ENCODE measurements around the gene TOE1. TPM values are rescaled to one million over a fixed set of nuclear protein-coding genes. Genes with fewer than 3 reads are reported as not detected.
A peak's percentile ranks its signal among the peaks of the same experiment; 100 is the strongest.
"Not testable (repeated sequence)": the region's sequence is repeated elsewhere in the genome, so short reads cannot be mapped to it uniquely, and the experiment has no call there.

TOE1 gene
- polyA plus RNA-seq, 1 of the 3 experiments (the other 2 are of a cell fraction) = 19.1 TPM

GRCh38 chr1:45359882-45360513 is 20.0 kb downstream of the TOE1 start (continued):
- TF ChIP-seq, protein P1, sequence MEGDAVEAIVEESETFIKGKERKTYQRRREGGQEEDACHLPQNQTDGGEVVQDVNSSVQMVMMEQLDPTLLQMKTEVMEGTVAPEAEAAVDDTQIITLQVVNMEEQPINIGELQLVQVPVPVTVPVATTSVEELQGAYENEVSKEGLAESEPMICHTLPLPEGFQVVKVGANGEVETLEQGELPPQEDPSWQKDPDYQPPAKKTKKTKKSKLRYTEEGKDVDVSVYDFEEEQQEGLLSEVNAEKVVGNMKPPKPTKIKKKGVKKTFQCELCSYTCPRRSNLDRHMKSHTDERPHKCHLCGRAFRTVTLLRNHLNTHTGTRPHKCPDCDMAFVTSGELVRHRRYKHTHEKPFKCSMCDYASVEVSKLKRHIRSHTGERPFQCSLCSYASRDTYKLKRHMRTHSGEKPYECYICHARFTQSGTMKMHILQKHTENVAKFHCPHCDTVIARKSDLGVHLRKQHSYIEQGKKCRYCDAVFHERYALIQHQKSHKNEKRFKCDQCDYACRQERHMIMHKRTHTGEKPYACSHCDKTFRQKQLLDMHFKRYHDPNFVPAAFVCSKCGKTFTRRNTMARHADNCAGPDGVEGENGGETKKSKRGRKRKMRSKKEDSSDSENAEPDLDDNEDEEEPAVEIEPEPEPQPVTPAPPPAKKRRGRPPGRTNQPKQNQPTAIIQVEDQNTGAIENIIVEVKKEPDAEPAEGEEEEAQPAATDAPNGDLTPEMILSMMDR (IDR thresholded peaks at IDR 0.05) = peak; percentile 83
- TF ChIP-seq TCF12 (IDR thresholded peaks at IDR 0.05) = no peak
- TF ChIP-seq, protein P2, sequence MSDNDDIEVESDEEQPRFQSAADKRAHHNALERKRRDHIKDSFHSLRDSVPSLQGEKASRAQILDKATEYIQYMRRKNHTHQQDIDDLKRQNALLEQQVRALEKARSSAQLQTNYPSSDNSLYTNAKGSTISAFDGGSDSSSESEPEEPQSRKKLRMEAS (IDR thresholded peaks at IDR 0.05; ENCODE audit: low read depth) = no peak
- TF ChIP-seq, protein P3, sequence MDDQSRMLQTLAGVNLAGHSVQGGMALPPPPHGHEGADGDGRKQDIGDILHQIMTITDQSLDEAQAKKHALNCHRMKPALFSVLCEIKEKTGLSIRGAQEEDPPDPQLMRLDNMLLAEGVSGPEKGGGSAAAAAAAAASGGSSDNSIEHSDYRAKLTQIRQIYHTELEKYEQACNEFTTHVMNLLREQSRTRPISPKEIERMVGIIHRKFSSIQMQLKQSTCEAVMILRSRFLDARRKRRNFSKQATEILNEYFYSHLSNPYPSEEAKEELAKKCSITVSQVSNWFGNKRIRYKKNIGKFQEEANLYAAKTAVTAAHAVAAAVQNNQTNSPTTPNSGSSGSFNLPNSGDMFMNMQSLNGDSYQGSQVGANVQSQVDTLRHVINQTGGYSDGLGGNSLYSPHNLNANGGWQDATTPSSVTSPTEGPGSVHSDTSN (IDR thresholded peaks at IDR 0.05) = no peak

- H3F3A ChIP-seq (replicated peaks; ENCODE audit: insufficient read depth); H2AFZ ChIP-seq (ENCODE audit: low read depth); H3K4me1 ChIP-seq (ENCODE audit: control insufficient read depth in 1 of 2, insufficient read depth in 2 of 2, low read depth in 1 of 2, low read length in 1 of 2); H3K9ac ChIP-seq; H3K9me3 ChIP-seq; H4K20me1 ChIP-seq (ENCODE audit: insufficient read depth); H3K4me2 ChIP-seq; H3K4me3 ChIP-seq (ENCODE audit: low read depth in 2 of 2, low read length in 1 of 2); H3K79me2 ChIP-seq (ENCODE audit: insufficient read depth); H3K9me2 ChIP-seq; H3K27me3 ChIP-seq (ENCODE audit: insufficient read depth); H3K27ac ChIP-seq (ENCODE audit: low read depth in 2 of 2, low read length in 1 of 2); DNase-seq; H3K36me3 ChIP-seq (replicated peaks in 1 of 2; ENCODE audit: control insufficient read depth in 1 of 2, insufficient read depth in 2 of 2, low read length in 1 of 2); POLR2A ChIA-PET: not testable (repeated sequence)
- CTCF ChIA-PET = interaction anchor here (0.6 to 9.2 kb wide), 5 partner anchors 10 to 205 kb away, joined by 3 to 158 read pairs (median 15); partner anchors contain the start of gene TESK2
- WGBS (ENCODE audit: low lambda C conversion rate) = 87% methylated on average over 7 of the region's 7 CpGs
Measured at GRCh38 chr1:45360981-45361380, 21.0 kb downstream of the TOE1 start.

DNA sequence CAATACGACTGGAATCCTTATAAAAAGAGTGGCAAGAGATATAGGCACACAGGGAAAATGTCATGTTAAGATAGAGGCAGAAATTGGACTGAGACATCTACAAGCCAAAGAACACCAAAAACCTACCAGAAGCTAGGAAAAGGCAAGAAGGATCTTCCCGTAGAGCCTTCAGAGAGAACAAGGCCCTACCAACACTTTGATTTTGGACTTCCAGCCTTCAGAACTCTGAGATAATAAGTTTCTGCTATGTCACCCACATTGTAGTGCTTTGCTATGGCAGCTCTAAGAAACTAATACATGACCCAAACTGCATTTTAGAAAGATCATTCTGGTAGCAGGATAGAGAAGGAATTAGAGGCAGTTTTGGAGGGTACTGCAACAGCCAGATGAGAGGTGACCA is 24.3 kb downstream of the TOE1 start:
- no peaks in the 10 kb centered on the region for H3F3A ChIP-seq (replicated peaks; ENCODE audit: insufficient read depth)
- no peaks in the 10 kb centered on the region for H3K79me2 ChIP-seq (ENCODE audit: insufficient read depth)
- H3K4me1 ChIP-seq (ENCODE audit: control insufficient read depth in 1 of 2, insufficient read depth in 2 of 2, low read depth in 1 of 2, low read length in 1 of 2) = no peaks in the 10 kb centered on the region
- 77% methylated on average over 2 of the region's 2 CpGs for WGBS (ENCODE audit: low lambda C conversion rate)
- no peak for DNase-seq
- CTCF ChIA-PET = interaction anchor here (1.0 to 9.2 kb wide), 2 partner anchors 129 to 148 kb away, joined by 5 to 158 read pairs; partner anchors contain the start of gene TESK2
- H3K9me3 ChIP-seq = no peaks in the 10 kb centered on the region
- no peaks in the 10 kb centered on the region for H3K27me3 ChIP-seq (ENCODE audit: insufficient read depth)
- POLR2A ChIA-PET = no interaction called here
- H3K36me3 ChIP-seq (replicated peaks in 1 of 2; ENCODE audit: control insufficient read depth in 1 of 2, insufficient read depth in 2 of 2, low read length in 1 of 2) = no peaks in the 10 kb centered on the region
- no peak overlapping the region for H3K27ac ChIP-seq (ENCODE audit: low read depth in 2 of 2, low read length in 1 of 2)
- no peak overlapping the region for H3K4me2 ChIP-seq
- no peaks in the 10 kb centered on the region for H4K20me1 ChIP-seq (ENCODE audit: insufficient read depth)
- H3K9me2 ChIP-seq = no peaks in the 10 kb centered on the region
- no peak overlapping the region for H3K4me3 ChIP-seq (ENCODE audit: low read depth in 2 of 2, low read length in 1 of 2)
- no peak overlapping the region for H2AFZ ChIP-seq (ENCODE audit: low read depth)
- no peak overlapping the region for H3K9ac ChIP-seq
- TF ChIP-seq, protein P4, sequence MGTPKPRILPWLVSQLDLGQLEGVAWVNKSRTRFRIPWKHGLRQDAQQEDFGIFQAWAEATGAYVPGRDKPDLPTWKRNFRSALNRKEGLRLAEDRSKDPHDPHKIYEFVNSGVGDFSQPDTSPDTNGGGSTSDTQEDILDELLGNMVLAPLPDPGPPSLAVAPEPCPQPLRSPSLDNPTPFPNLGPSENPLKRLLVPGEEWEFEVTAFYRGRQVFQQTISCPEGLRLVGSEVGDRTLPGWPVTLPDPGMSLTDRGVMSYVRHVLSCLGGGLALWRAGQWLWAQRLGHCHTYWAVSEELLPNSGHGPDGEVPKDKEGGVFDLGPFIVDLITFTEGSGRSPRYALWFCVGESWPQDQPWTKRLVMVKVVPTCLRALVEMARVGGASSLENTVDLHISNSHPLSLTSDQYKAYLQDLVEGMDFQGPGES (IDR thresholded peaks at IDR 0.05; ENCODE audit: low read depth, low read length) = no peak
- no peak for TF ChIP-seq GABPA (IDR thresholded peaks at IDR 0.05; ENCODE audit: low read depth)
- no peak for TF ChIP-seq USF2 (IDR thresholded peaks at IDR 0.05; ENCODE audit: borderline replicate concordance, low read depth, low read length)
- no peak for TF ChIP-seq REST (IDR thresholded peaks at IDR 0.05; ENCODE audit: low read depth, low read length)
- no peak for TF ChIP-seq TCF12 (IDR thresholded peaks at IDR 0.05)
- TF ChIP-seq, protein P3 (IDR thresholded peaks at IDR 0.05) = no peak
- no peak for TF ChIP-seq NFIC (IDR thresholded peaks at IDR 0.05; ENCODE audit: borderline replicate concordance)
- TF ChIP-seq FOXM1 (IDR thresholded peaks at IDR 0.05; ENCODE audit: low read depth) = no peak

Data from SK-N-SH (cell line).